HG03175 (cell line): ENCODE data around the gene KDM2A.

ENCODE experiments used
- ATAC-seq: cut with Tn5 transposase; IDR thresholded peaks from one replicate; pipeline ENCODE4 v1.9.1; 2021; ENCODE audit warnings: mild to moderate bottlenecking, moderate library complexity; ENCODE audit not compliant: unreplicated experiment

KDM2A gene

GRCh38 chr11:67271205-67271540, 152.1 kb downstream of the KDM2A start:
- no peak for ATAC-seq

- ATAC-seq = no peak
Measured at GRCh38 chr11:67271541-67272284, 152.7 kb downstream of the KDM2A start.

DNA sequence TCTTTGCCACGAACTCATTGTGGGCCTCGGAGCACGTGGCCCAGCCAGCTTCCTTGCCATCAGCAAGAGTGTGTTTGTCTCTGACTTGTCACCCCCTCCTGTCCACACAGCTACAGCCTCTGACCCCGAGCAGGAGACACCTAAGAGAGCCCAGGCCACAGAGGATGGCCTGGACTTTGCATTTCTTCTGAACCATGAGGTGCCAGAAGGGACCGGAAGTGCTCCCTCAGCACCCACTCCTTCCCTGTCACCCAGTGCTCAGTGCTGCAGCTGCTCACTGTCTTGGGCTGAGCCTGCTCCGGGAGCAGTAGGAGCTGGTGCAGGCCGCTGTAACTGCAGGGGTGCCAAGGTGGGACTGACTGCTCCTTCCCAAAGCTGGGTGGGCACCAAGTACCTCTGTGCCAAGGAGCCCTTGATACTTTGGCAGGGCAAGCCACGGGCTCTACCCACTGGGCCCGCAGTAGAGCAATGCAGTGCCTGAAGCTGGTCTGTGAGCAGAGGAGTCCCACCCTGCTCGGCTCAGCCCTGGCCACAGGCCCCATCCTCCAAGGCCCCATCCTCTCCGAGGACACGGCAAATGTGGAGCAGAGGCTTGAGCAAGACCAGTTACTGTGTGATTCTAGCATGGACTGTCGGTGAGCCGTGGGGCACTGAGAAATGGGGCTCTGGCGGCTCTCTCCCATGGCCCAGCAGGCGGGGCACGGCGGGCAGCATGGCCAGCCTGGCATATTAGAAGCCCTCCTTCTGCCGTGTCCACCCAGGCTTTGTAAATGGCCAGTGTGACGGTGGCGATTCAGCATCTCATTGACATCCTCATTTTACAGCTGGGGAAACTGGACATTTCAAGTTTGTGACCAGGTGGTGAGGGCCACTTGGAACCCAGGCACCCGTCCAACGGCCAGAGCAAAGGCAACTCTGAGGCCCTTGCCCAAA, 153.5 kb downstream of the KDM2A start:
- no peak for ATAC-seq

DNA sequence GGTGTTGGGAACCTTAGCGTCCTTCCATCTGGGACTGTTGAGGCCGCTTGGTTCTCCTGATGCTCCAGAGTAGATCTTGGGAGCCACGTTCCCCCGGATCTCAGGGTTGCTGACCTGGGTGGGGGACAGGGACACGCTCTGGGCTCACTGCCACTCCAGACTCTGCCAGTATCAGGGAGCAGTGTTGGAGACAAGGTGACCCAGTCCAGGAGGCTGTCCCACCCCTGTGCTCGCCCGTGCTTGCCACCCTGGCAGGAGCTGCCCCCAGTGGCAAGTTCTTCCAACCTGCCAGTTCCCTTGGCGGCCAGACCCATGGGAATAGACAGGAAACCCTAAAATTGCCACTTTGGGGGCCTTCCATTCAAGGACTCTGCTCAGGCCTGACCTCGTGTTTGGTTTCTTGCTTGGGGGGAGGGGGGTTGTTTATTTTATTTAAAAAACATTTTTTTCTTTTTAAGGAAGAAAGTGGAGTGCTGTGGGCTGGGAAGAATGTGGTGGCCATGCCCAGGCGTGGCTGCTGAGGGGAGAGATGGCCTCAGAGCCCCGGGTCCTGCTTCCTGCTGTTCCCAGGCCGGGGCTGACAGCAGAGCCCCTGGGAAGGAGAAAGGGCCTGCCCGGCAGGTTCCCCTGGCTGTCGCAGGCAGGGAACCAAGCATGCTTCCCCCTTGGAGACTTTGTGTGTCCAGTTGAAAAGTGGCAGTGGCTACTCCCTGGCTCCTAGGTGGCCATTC, 154.4 kb downstream of the KDM2A start:
- ATAC-seq = no peak

DNA sequence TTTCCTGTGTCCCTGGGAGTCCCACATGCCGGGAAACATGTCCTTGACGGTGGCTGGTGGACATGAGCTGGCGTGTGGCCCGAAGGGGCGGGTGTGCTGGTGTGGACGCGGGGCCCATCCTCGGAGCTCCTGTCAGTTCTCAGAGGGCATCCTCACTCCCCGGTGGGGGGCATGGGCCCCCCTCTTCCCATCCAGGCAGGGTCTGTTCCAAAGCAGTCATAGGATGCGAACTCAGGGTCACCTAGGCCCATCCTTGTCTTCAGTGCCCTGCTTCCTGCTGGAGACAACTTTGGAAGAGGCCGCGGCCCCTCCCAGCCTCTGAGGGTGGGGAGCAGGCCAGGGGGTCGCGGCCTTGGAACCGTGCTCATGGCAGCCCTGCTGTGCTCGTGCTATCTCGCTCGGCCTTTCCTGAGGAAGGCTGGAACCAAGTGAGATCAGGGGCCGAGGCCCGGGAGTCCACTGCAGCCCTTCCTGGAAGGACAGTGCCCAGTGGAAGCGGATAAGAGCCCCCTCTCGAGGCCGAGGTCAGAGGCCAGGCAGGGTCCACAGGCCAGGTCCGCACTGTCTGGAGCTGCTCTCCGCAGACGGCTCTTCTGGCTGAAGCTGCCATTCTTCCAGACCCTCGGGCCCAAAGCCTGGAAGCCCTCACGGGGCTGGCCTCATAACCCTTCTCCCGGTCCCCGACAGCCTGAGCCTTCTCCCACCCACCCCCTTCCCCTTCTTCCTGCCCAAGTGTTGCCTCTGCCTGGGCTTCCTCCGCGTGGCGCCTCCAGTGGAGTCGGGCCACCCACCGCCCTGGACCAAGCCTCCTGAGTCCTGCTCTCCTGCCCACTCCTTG, 155.9 kb downstream of the KDM2A start:
- ATAC-seq = no peak

GRCh38 chr11:67275606-67276409, 156.7 kb downstream of the KDM2A start:
- no peak for ATAC-seq

- peak; percentile 2 for ATAC-seq
Measured at GRCh38 chr11:67276781-67277230, 157.7 kb downstream of the KDM2A start.

DNA sequence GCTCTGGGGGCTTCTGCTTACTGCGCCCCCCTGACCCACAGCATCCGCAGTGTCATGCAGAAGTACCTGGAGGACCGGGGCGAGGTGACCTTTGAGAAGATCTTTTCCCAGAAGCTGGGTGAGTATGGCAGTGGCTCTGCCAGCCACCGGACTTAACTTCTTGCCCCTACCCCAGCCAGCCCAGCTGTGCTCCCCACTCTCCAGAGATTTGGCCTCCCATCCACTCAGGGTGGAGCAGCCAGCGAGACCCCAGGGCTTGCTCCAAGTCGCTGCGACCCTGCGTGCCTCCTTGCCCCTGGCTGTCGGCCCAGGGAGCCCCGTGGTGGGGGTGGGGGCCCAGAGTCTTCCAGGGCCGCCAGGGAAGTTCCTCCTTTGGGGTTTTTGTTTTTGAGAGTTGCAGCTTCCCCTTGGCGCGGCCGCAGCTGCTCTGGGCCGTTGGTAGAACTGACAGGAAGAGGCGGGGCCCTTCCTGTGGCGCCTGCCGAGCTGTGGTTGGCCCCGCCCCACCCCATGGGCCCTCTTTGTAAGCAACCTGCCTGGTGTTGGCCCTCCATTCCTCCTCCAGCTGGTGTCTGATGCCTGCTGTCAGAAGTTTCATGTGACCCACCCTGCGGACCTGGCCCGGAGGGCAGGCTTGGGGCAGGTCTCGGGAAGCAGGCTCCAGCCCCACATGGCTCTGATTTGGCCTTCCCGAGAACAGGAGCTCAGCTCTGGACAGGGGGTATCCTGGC, 158.3 kb downstream of the KDM2A start:
- peak; percentile 90 for ATAC-seq

GRCh38 chr11:67278135-67278938, 159.3 kb downstream of the KDM2A start:
- ATAC-seq = no peak

DNA sequence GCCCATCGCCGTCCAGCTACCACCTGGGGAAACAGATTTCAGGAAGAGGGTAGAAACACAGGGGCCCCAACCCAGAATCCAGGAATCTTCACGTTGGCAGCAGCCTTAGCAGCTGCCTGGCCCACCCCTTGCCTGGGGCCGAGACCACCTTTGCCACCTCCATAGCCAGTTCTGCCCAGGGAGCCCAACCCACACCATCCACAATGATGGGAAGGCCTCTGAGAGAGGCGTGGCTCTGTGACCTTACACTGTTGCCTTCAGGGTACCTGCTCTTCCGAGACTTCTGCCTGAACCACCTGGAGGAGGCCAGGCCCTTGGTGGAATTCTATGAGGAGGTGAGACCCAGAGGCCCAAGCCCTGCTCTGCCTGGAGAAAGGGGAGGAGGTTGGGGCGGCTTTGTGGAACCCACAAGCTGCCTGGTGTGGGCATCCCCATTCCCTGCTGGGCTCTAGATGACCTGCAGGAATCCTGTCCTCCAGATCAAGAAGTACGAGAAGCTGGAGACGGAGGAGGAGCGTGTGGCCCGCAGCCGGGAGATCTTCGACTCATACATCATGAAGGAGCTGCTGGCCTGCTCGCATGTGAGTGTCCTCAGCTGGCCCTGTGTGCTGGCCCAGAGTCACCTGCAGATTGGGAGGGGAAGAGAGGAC, 160.0 kb downstream of the KDM2A start:
- ATAC-seq = no peak

GRCh38 chr11:67279589-67280340, 160.7 kb downstream of the KDM2A start:
- ATAC-seq = no peak

DNA sequence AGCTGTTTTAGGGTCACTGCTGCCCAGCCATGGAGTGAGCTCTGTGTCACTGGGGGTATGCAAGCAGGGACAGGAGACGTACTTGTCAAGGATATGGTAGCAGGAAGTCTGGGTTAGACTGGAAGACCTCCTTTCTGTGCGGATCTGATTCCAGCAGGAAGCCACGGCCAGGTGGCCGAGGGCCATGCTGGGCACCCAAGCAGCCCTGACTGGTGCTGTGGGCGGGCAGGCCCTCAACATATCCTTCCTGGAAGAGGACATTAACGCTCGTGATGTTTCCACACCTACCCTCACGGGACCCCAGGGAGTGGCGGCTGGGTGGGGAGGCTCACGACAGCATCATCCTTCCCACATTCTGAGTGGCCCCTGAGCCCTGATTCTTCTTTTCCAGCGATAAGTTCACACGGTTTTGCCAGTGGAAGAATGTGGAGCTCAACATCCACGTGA, 161.3 kb downstream of the KDM2A start:
- no peak for ATAC-seq

DNA sequence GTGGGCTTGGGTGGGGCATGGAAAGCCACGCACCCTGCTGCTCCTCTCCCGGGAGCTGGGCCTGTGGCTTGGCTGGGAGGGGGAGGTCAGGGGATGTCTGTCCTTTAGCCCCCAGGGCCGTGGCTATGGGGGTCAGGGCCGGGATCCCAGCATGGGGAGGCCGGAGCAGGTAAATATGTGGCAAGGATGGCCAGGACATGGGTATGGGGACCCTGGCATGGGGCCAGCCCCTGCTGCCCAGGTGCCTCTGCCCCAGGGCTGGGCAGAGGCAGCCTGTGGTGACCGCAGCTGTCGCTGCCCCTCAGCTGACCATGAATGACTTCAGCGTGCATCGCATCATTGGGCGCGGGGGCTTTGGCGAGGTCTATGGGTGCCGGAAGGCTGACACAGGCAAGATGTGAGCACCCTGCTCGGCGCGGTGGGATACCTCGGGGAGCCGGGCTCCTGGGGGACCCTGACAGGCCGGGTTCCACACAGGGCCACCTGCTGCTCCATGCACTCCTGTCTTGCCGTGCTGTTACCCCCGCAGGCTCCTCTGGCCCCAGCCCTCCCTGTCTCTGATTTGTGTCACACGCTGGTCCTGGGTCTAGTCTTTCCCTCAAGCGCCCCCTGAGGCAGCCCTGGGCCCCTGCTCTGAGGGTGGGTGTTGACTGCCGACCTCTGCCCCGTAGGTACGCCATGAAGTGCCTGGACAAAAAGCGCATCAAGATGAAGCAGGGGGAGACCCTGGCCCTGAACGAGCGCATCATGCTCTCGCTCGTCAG, 161.9 kb downstream of the KDM2A start:
- no peak for ATAC-seq

GRCh38 chr11:67281552-67282150, 162.6 kb downstream of the KDM2A start:
- ATAC-seq = no peak

DNA sequence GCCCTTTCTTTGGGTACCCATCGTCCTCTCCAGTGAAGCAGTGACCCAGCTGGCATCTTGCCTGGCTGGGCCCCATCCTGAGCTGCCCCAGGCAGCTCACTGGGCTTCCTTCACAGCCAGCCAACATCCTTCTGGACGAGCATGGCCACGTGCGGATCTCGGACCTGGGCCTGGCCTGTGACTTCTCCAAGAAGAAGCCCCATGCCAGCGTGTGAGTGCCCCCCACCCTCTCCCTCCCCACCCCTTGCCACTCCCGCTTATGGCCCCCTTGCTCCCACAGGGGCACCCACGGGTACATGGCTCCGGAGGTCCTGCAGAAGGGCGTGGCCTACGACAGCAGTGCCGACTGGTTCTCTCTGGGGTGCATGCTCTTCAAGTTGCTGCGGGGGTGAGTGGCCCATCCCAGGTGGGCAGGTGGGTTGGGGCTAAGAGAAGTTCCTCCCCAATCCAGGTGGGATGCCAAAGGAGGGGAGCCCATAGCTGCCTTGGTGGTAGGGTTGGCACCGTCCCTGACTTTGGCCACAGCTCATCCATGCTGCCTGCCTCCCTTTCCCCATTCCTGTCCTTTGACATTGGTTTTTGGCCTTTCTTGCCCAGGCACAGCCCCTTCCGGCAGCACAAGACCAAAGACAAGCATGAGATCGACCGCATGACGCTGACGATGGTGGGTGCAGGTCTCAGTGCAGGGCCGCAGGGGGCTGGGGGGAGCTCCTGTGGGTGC, 163.3 kb downstream of the KDM2A start:
- ATAC-seq = no peak
